Epidermal melanocyte (primary cell): Measurements from ENCODE around the gene GTF2A1L.
"Not testable (repeated sequence)": the region's sequence is repeated elsewhere in the genome, so short reads cannot be mapped to it uniquely, and the experiment has no call there.

Source experiments
- DNase-seq: peaks from one replicate; pipeline ENCODE4 v3.0.0; 2011; ENCODE audit warnings: low spot score; ENCODE audit not compliant: insufficient read length

Gene GTF2A1L

DNA sequence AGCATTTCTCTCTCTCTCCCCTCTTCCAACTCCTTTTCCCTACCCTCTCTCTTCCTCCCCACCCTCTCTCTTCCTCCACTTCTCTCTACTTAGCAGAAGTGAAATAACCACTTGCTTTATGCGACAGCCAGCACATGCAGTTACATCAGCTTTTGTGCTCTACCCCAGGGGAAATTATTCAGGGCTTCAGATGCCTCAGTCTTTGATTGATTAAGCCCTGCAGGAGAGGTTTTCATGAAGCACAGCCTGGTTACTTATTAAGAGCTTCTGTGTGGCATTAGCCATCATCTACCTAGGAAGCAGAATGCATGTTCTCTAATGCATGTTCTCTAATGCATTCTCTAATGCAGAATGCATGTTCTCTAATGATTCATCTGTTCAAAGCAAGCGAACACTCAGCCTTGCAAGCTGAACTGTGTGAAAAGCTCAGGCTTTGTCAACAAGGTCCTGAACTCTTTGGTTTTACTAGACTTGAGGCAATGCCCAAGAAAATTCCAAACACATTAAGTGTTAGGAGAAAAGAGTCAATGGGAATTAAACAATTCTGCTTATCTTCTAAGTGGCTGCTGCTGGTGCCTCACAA is 81.8 kb downstream of the GTF2A1L start:
- DNase-seq: no peak

DNA sequence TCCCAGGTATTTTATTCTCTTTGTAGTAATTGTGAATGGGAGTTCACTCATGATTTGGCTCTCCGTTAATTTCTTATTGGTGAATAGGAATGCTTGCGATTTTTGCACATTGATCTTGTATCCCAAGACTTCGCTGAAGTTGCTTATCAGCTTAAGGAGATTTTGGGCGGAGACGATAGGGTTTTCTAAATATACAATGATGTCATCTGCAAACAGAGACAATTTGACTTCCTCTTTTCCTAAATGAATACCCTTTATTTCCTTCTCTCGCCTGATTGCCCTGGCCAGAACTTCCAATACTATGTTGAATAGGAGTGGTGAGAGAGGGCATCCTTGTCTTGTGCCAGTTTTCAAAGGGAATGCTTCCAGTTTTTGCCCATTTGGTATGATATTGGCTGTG is 86.0 kb downstream of the GTF2A1L start:
- DNase-seq: not testable (repeated sequence)

DNA sequence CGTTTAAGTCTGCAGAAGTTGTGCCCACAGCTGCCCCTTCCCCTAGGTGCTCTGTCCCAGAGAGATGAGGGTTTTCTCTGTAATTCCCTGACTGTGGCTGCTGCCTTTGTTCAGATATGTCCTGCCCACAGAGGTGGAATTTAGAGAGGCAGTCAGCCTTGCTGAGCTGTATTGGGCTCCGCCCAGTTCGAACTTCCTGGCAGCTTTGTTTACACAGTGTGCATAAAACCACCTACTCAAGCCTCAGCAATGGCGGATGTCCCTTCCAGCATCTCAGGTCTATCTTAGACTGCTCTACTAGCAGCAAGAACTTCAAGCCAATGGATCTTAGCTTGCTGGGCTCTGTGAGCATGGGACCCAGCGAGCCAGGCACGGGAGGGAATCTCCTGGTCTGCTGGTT is 89.8 kb downstream of the GTF2A1L start:
- no peak for DNase-seq

DNA sequence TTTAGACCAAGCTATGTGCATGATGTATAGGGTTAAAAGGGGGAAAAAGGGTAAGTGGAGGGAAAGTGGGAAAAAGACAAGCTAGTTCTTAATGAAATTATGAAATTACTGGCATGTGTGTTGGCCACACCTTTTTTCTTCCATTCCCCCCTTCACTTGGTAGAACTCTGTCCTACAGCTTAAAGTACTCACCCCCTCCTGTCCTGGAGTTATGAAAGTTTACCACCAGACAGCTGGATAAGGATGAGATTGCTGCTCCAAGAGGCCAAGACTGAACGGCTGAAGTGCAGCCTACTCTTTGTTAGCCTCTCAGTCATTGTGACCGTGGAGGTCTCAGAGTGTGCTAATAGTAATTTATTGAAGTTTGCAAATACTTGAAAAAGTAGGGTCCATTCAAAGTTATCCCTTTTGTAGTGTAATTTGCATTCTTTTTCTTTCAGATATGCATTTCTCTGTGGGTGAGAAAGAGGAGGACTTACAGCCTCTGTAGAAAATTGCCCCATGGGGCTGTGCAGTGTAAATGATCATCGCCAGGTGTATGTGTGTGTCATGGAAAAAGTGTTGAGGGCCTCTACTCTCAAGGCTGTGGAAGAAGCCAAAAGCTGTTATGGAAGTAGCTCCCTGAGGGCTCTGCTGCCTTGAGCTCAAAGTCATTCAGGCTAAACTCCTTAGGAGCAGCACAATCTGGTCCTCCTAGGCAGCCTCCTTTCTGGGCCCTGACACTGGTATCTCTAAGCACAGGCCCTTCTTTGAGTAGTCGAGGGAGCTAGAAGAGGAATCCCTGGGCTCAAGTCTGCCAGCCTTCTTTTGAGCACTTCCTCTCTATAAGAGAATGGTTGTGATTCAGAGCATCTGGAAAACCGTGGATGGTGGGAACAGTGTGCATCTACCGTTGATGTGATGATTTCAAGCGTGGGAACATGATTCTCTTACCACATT is 91.7 kb downstream of the GTF2A1L start:
- no peak for DNase-seq

DNA sequence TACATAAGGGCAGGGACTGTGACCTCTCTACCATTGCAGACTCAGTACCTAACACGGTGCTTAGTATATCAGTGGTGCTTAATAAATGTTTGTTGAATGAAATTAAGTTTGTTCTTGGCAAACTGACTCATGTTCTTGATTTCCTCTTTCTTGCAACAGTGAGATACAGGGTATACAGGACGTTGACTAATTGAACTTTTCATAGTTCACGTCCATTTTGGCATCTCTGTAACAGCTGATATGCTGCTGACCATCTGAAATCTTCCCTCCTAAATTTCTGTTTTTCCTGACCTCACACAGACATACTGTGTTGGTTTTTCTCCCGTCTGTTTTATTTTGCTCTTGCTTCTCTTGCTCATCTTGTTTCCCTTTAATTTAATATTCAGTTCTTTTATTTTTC is 93.7 kb downstream of the GTF2A1L start:
- DNase-seq: no peak

DNA sequence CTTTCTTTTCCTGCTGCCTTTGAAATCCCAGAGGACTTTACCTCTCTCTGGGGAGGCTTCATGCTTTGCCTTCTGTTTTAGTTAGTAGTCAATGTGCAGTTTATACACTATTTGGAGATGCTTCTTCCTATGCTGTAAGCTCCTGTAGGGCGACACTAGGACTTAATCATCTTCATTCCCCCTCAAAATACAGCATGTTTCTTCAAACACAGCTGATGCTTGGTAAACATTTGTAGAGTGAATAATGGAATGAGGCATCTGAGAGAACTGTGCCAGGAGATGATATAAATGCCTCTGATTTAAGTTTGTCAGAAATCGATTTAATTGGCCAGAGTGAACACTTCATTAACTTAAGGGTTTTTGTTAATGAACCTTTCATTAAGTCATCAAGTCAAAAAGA is 94.5 kb downstream of the GTF2A1L start:
- DNase-seq: no peak

DNA sequence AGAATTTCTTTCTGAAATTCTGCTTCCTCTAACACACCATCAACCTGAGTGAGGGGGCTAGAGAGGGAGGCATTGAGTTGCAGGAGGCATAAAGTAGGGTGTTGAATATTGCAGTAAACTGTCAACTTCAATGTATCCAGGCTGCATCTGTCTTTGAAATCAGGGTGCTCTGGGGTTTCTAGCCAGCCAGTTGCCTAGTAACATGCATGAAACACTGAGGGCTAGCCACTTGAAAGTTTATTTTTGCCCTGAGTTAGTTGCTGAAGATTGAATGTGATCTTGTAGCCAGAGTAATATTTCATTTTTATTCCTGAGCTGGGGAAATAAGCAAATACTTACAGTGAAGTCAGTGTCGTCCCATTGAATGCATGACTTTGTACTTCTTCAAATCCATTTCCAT is 96.0 kb downstream of the GTF2A1L start:
- no peak for DNase-seq

DNA sequence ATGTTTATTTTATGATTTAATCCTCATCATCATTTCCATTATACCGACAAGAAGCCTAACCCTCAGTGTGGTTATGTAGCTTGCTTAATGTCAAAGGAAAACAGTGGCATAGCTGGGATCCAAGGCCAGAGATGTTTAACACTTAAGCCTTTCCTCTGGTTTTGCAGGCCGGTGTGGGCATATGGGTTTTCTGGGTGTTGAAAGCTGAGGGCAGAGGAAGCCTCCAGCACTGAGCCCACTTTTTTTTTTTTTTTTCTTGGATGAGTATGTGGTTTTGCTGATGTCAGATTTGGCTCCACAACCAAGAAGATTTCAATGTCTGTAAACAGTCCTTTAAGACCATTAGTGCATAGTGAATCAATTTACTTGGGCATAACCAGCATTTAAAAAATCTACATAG is 96.6 kb downstream of the GTF2A1L start:
- no peak for DNase-seq

DNA sequence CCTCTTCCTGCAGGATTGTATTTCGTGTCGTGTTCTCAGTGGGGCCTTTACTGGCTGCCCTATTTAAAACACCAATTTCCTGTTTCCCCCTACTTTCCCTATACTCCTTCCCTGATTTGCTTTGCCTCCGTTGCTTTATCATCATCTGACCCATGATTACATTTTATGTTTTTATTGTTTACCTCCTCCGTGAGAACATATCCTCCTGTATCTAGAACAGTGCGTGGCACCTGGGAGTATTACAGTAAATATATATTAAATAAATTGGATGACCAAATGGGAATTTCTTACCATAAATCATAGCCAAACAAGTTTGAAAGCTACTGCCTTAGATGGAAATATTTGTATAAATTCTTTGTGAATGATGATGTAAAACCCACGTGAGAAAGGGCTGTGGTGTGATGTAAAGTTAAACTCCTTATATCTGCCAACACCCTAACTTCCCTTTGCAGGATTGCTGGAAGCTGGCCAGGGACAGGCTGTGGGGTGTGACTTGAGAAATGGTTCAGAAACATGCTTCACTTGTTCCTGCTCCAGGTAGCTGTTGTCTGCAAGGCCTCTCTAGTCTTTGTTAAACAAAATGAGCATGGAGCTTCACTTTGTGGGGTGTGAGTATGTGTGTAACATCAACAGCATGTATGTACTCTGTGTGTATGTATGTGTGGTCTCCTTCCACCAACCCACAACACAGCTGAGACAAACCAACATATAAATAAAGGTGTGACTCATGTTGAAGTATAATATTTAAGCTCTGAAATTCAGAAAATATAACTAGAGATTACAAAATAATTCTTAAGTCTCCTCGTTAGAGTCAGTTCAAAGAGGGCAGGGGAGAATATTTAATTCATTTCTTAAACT is 97.6 kb downstream of the GTF2A1L start:
- no peak for DNase-seq

DNA sequence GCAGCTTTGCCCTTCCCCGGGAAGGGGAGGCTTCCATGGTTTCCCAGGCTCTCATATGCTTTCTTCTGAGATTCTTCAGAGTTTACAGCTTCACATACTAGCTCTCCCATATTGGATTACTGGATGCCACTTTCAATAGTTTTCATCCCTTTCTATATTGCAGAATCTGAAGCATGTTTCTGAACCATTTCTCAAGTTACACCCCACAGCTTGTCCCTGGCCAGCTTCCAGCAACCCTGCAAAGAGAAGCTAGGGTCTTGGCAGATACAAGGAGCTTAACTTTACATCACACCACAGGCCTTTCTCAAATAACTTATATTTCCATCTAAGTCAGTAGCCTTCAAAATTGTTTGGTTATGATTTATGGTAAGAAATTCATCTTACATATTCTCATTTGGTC is 98.3 kb downstream of the GTF2A1L start:
- DNase-seq: no peak

DNA sequence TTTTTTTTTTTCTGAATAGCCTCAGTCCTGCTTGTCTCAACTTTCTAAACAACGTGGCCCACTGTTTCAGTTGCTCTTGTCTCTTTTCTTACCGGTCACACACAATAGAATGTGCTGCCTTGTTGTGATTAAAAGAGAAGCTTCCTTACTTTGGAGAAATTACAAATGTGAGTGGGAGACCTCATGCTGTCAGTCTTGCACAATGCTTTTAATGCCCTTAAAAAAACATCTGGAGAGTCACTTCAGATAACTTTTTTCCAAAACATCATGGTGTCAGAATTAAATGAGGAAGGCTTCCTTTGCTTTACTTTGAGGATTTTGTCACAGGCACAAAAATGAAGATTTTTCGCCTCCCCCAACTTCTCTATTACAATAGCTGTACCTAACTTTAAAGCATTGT is 100.2 kb downstream of the GTF2A1L start:
- DNase-seq: no peak

DNA sequence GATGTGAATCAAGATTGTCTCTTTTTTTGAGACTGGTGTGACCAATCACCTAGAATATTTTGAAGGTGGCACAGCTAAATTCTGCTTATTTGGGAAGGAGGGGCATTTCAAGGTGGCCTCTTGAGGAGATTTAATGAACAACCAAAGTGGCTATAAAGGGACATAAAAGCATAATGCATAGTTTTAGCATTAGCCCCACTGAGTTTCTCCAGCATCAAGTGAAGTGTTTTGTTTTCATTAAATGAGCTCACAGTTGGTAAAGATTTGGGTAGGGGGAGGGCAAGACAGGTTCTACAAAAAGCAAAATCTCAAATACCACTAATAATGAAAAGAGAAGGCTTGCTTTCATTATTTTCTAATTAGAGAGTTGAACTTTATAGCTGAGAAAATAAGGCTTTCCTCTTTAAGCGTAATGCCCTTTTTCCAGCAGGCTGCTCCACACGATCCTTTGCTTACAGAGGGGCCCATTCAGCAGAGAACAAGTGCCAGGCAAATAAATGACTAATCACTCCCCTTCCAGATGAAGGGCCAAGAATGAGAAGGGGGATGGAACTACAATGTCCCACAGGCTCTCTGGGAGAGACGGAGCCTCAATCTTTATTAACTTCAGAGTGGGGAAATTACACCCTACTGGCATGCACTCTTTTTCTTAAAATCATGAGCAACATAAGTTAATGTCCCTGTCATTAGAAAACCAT is 102.0 kb downstream of the GTF2A1L start:
- DNase-seq: no peak

DNA sequence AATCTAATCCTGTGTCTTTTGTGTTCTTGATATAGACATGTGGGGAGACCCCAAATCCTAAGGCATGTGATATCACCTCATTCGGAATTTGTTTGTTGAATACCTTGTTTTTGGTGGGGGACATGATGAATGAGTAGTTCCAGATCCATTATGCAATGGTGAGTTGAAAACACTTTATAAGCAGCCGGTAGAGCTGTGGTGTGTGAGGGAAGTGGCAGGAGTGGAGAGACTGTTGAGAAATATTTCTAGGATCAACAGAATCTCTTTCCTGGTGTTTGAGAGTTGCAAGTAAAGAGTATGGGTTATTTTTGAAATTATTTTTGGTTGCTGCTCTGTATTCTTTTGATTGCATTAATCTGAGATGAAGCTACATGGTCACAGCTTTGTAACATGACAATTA is 103.5 kb downstream of the GTF2A1L start:
- no peak for DNase-seq

DNA sequence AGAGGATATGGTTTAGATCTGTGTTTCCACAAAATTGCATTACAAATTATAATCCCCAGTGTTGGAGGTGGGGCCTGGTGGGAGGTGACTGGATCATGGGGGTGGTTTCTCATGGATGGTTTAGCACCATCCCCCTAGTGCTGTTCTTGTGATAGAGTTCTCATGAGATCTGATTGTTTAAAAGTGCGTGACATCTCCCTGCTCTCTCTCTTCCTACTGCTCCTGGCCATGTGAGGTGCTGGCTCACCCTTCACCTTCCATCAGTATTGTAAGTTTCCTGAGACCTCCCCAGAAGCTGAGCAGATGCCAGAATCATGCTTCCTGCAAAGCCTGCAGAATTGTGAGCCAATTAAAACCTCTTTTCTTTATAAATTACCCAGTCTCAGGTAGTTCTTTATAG is 104.7 kb downstream of the GTF2A1L start:
- DNase-seq: no peak

DNA sequence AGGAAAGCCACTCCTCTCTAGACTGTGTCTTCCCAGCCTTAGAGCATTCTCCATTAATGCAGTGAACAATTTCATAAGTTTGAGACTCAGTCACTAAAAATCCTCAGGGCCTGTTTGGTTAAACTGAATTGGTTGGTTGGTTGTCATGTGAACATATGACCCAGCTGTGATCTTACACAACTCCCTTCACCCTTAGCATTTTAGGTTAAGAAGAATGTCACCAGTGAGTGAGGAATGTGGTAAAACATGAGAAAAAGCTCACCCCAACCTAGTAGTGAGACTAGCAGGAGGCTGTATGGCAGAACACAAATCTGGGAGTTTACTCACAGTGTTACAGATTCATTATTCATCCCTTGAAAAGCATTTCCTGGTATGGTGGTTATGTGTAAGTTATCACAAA is 105.5 kb downstream of the GTF2A1L start:
- DNase-seq: no peak

DNA sequence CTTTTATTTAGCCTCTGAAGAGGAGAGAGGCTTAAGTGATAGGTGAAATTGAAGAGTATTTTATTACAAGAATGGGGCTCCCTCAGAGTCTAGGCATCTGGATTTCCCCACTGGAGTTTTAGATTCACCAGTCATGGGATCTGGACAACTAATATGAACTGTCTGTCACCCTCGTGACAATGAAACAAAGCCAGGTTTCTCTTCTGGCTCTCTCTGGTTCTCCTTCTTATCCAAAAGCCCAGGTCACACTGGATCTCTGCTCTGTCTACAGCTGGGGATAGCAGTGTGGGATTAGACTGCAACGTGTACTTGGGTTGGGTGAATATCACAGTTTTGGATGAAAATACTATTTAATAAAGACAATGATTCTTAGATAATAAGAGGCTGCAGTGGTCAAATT is 106.6 kb downstream of the GTF2A1L start:
- no peak for DNase-seq

DNA sequence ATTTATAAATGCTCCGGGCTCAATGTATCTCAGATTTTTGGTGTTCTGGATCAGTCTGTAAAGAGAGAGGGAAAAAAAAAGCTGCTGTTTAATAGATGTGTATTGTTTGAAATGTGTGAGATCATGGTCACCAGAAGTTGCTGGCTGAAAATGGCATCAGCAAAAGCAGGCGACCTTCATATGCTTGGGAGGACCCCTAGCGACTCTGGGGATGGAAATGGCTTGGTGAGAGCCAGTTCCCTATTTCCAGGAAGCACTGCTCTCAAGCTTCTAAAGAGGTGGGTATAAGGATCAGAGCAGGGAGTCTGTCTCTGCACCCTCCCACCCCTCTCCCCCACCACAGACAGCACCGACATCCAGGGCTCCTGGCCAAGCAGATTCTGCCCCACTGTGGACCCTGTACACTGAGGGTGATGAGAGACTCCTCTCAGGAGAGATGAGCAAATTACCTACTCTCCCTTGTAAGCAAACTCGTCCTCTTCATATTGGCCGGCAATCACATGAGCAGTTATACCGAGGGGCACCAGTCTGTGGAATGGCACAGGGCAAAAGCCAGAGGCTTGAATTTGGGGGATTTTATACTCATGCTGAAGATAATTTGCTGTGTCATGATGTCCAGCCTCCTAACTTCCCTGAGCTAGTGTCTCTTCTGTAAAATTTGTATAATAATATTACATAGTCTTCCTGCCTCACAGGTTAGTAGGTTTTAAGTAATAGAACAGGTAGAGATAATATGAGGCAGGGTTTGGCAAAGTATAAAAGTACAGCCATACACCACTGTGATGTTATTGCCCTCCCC is 108.2 kb downstream of the GTF2A1L start:
- DNase-seq: no peak

DNA sequence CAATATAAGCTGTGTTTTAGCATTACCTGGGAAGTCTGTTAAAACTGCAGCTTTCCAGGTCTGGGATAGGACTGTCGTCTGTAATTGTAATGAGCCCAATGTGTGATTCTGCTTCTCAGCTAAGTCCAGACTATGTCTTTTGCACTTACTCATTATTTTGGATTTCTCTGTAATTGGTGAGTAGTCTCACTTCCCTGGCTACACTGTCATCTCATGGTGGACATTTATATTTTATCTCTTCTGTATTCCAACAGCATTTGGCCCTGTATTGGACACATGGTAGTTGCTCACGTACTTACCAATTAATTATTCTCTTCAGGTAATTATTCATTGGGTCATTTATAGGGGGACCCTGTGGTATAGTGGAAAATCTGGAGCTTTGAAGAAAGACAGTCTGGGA is 109.9 kb downstream of the GTF2A1L start:
- no peak for DNase-seq

DNA sequence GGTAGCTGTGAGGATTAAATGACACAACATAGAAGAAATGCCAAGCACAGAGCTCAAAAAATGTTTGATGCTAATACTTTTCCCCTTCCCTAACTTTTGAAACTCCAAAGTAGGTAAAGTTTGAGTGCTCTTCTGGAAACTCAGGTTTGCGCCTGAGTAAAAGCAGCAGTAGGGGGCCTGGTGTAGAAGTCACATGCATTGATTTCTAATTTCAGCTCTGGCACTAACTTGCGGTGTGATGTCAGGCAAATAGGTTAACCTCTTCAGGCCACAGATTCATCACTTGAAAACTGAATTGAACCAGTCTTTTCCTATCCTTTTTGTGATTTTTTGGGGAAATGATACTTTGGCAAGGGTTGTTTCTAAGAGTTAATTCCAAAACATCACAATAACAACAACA is 110.6 kb downstream of the GTF2A1L start:
- no peak for DNase-seq

DNA sequence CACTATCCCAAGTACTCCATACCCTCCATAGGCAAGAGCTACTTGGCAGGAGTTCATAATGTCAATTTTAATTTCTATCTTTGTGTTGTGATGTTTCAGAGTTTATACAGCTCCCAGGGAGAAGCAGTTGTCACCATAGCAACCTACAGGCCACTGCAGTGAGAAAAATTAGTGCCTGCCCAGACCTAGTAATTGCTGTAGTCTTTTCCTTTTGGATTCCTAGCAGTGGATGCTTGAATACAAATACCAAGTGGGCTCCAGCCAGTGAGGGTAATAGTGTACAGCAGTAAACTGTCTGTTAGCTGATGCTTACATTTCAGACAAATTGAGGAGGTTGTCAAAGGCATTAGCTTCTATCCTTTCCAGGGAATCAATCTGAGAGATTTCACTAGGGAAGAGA is 111.2 kb downstream of the GTF2A1L start:
- no peak for DNase-seq
